GM18861 (cell line): ENCODE results near the gene IL17REL.

Experiments used
- ATAC-seq: cut with Tn5 transposase; IDR thresholded peaks from one replicate; pipeline ENCODE4 v1.9.1; 2021; ENCODE audit not compliant: unreplicated experiment

Gene IL17REL

DNA sequence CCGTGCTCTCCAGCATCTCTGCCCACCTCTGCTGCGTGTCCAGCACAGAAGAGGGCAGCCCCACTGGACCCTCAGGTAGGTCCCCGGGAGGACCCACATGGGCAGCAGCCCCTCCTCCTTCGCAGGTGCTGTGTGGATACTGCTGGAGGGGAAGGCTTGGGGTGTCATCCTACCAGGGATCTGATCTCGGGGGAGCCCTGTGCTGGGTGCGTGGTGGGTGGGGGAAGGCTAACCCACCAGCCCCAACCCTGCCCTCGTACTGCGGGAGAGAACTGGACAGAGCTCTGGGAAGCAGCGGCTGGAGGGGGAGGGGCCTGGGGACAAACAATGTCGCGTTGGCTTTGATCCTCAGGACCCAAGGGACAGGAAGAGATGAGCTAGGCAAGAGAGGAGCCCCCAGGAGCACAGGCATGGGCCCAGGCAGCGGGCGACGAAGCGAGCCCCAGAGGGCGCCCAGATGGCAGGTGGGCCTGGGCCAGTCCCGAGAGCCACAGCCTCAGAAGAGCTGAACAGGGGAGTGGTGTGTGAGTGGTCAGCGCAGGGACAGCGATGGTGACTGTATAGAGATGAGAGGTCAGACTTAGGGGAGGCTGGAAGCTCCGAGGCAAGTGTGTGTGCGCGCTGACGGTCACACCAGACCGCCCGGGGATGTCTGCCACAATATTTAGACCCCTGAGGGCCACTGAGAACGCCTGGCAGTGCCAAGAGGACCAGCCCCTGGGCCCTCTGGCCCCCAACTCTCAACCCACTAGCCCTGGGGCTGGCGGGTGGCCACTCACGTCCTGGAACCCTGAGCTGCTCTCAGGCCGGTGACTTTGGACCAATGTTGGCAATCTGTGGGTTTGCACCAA lies 53.4 kb downstream of the IL17REL start:
- ATAC-seq: no peak

- ATAC-seq: no peak
Observed at GRCh38 chr22:49958366-49958921, 54.1 kb downstream of the IL17REL start.

DNA sequence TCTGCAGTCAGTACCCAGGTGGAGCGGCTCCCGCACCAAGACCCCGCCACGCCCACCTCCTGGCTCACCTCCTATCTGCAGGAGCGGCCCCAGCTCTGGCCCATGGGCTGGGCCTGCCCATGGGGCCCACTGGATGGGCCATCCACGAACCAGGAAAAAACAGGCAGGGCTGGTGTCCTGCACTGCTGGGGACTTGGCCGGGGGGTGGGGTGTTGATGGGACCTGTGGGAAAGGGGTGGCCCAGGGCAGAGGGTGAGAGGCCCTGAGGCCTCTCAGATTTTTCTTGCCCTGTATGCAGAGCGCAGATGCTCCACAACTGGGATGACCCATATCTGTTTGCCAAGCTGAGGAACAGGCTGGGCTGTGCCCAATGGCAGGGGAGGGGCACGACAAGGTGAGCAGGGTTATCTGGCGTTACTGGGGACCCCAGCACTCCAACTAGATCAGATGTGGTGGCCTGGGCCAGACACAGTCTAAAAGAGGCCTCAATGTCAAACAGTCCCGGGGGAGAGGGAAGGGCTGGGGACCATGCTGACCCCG lies 54.7 kb downstream of the IL17REL start:
- ATAC-seq: no peak

DNA sequence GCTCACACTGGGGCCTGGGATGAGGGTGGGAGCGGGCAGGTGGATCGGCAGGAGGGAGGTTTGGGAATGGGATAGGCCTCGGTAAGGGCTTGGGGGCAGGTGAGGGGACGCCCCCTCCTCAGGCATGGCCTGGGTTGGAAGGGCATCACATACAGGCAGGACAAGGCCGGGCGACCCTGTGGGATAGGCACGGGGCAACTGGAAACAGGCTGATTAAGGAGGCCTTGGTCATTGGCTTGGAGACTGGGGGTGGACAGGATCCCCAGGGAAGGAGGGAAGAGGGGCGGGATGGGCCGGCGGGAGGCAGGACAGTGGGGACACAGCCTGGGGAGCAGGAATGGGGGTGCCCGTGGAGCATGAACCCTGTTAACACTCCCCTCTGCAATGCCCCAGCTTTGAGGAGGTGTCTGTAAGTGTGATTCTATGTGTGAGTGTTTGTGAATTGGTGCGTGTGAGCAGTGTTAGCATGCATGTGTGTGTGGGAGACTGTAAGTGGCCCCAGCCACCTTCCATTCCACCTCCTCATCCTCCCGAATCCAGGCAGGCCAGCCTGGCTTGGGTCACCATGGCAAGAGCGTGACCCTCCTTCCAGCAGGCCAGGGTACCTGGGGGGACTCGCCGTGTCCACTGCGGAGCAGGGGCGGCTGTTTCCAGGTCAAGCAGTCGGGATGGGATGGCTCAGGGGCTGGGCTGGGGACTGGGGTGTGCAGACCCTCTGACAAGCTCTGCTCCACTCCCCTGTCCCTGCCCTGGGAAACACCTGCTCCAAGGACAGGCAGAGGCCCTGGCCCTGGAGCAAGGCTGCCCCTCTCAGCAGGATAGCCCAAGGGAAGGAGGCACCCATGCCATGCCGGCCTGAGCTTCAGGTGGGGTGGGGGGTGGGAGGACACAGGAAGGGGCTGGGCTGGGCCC lies 55.4 kb downstream of the IL17REL start:
- ATAC-seq: no peak

- ATAC-seq: no peak
Observed at GRCh38 chr22:49956418-49956770, 56.2 kb downstream of the IL17REL start.

- no peak for ATAC-seq
Observed at GRCh38 chr22:49955581-49956417, 56.8 kb downstream of the IL17REL start.

DNA sequence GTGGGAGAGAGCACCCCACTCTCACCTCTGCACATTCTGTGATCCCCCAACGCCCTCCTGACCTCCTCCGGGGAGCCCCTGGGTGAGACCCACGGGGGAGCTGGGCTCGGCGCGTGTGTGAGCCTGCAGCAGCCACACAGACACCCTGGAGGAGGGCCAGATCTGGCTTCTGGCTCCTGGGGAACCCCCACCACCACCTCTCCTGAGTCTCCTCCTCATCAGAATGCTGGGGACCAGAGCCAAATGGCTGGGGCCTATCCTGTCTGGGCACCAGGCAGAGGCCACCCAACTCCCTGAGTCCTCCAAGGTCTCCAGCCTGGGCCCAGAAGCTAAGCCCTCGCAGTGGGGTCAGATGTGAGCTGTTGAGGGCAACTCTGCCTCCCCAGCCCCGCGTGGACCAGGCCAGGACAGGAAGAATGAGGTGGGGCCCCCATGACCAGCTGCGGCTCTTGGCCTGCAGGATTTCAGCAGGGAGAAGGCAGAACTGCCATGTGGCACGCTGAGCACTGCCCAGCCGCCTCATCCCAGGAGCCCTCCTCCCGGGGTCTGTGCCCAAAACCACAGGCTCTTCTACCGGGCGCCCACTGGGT lies 57.5 kb downstream of the IL17REL start:
- no peak for ATAC-seq

GRCh38 chr22:49954354-49954753 lies 58.2 kb downstream of the IL17REL start:
- no peak for ATAC-seq

DNA sequence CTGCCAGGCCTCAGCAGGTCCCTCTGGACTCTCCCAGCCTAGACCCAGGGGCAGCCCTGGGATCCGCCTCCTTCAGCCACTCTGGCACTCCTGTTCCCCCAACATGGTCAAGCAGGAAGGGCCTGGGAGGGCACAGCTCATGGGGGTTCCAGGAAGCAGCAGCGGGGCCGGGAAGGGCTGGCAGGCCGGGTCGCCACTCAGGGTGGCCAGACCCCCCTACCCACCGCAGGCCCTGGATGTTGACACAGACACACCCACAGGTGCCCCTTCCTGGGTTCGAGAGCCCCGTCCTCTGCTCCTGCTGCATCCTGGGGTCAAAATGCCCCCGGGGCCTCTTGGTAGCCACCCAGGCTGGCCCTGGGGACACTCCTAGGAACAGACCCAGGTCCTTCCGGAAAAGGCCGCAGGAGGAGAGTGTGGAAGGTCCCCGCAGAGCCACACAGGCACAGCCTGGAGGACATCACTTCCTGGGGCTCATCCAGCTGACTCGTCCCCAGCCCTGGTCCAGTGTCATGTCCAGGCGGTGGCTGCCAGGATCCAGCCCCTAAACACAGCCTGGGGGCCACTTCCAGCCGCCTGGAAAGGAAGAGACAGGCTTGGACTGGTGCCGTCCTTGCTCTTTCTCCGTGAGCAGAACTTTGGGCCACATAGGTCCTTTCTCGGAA lies 58.8 kb downstream of the IL17REL start:
- no peak for ATAC-seq

DNA sequence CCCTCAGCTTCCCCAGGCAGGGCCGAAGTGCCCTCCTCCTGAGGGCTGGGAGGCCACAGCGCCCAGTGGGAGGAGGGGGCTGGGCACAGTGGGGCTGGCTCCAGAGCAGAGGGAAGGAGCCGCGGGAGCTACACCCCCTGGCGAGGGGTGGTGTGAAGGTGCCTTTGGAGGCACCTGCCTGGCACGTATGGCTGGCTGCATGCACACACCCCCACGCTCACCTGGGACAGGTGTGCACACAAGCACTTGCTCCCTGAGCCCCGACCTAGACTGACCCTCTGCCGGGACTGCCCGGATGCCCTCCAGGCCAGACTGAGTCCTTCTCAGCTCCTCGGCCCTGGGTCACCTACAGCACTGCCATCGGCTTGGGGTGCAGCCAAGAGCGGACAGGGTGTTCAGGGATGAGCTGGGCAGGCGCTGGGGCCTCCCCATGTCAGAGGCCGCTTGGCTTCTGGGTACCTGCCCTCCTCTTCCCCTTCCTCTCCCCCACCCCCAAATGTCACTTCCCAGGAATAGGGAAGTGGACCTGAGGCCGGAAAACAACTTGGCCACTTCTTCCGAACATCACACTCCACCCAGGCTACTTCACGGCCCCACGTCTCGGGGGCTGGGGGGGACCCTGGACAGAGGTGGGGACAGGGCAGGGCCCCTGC lies 59.4 kb downstream of the IL17REL start:
- no peak for ATAC-seq

- ATAC-seq: no peak
Observed at GRCh38 chr22:49951986-49952896, 60.3 kb downstream of the IL17REL start.

DNA sequence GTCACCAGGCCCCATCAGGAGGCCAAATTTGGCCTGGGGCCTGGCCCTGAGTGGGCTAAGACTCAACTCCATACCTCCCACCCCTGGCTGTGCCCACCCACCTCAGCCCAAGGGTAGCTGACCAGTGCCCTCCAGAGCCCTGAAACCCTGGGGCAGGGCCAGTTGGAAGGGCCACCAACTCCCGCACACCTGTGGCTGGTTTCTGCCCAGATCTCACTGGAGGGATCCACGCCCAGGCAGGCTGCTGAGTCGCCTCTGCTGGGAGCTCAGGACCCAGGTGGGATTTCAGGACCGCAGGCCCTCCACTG lies 60.9 kb downstream of the IL17REL start:
- no peak for ATAC-seq

DNA sequence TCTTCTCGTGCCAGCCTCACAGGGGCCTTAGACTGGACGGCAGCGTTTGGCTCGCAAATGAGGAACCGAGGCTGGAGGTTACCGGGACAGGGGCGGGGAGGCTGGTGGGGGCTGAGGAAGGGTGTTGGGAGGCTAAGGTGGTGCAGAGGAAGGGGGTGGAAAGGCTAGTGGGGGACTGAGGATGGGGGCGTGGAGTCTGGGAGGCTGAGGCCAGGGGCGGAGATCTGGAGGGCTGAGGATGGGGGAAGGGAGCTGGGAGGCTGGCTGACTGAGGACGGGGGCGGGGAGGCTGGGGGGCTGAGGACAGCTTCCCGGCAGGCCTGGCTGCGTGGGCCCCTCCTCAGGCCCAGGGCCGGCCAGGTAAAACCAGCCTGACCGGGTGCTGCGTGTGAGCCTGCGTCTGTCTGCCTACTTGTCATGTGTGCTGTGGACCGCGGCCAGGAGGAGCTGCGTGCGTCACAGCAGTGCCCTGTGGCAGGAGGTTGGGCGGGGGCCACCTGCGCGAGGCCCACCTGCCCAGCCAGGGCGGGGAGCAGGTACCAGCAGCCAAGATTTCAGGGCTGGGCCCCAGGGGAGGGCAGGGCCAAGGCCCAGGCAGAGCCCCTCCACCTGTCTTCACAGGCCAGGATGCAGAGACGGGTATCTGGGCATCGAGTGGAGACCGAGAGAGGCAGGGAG lies 61.4 kb downstream of the IL17REL start:
- no peak for ATAC-seq

DNA sequence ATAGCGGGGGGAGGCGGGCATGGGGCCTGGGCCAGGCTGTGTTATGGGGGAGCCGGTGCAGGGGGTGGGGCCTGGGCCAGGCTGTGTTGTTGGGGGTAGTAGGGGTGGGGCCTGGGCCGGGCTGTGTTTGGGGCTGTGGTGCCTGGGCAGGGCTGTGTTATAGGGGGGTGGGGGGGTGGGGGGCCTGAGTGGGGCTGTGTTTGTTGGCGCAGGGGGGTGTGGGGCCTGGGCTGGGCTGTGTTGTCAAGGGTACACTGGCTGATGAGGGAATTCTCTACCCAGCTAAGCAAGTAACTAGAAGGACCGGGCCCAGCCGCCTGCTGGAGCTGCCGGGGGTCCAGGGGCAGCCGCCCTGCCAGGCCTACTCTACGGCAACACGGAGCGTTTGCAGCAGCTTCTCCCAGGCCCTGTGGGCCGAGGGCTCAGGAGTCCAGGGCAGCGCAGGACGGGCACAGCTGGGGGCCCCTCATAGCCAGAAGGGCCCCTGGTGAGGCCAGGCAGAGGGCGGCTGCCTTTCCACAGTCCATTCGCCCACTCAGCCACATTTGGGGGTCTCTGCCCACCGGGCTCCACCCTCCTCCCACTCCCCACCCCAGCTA lies 62.1 kb downstream of the IL17REL start:
- no peak for ATAC-seq

- no peak for ATAC-seq
Observed at GRCh38 chr22:49949914-49950292, 62.7 kb downstream of the IL17REL start.

DNA sequence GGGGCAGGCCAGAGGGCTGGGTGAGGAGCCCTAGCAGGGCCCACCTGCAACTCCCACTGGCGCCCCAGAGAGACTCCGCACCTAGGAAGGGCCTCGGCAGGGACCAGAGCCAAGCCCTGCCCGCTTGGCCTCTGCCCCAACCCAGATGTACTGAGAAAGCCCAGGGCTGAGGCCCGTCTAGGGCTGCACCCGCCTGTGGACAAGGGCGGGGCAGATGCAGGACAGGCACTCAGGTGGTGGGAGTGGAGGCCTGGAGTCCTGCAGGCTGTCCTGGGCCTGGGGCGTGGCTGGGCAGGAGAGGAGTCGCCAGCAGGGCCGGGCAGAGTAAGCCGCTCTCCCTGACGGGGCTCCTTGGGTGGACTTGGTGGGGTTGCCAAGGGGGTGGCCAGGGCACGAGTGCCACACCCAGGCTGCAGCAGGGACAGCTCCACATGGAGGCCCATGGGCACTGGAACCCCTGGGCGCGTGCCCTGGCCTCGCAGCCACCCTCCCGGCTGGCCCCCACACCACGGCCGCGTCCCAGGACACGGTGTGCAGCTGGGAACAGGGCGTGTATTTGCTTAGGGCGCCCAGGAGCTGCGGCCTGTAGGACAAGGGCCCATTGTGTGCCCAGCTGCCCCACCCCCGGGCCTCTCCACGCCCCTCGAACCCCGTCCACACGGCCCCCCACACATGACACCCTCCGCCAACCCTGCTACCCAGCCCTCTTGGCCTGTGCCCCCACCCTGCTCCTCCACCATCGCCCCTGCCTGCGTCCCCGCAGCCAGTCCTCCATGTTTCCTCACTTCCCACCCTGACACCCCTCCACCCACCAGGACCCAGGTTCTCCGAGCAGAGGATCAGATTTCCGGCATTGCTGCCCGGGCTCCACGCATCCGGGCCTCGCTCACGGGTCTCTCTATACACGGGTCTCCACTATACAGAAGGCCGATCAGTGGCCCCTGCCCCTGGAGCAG lies 63.3 kb downstream of the IL17REL start:
- ATAC-seq: no peak
